GM12878 (cell line): Measurements from ENCODE around the gene RMP24.

Experiments
- ATAC-seq: fragments of 200-7000 bp; cut with Tn5 transposase; 3 replicates; pipeline ENCODE4 v1.9.1; 2020; ENCODE audit warnings: mild to moderate bottlenecking, moderate library complexity
- BruUV-seq: library from RNA; stranded (reverse); fragments of 400-500 nt; replicated peaks from 2 replicates; lab custom pipeline; 2021; lab: Mats Ljungman, UMichigan
- CTCF ChIA-PET: fragments of 300-600 bp; sonication (Branson Sonifier 250); formaldehyde crosslinking; extraction: SDS; loops from one replicate; lab custom pipeline; 2021; ENCODE audit warnings: inconsistent platforms; lab: Yijun Ruan, JAX
- POLR2A ChIA-PET: fragments of 350-600 bp; formaldehyde crosslinking; extraction: SDS; loops from one replicate; lab custom pipeline; 2021; ENCODE audit warnings: inconsistent platforms; lab: Charles Lee
- RAD21 ChIA-PET: fragments of 300-600 bp; sonication (Branson Sonifier 250); formaldehyde crosslinking; loops from one replicate; lab custom pipeline; 2023; ENCODE audit warnings: antibody characterized with exemption; ENCODE audit not compliant: unreplicated experiment; lab: Charles Lee
- SMC1A ChIA-PET: fragments of 300-600 bp; sonication (Branson Sonifier 250); formaldehyde crosslinking; loops from one replicate; lab custom pipeline; 2023; ENCODE audit not compliant: unreplicated experiment, uncharacterized antibody; lab: Charles Lee
- DNase-seq: peaks from one replicate; pipeline ENCODE4 v3.0.0-alpha.2; 2011; ENCODE audit warnings: low read depth, low spot score
- FAIRE-seq: peaks from 3 replicates; lab custom pipeline; 2011; peaks lifted over from hg19 to GRCh38; lab: Jason Lieb, UNC
- H2AFZ ChIP-seq: 2 replicates; pipeline ENCODE4 v1.6.0; 2011; ENCODE audit warnings: low read depth, low read length, control low read depth; ENCODE audit not compliant: control insufficient read depth
- H3K27ac ChIP-seq: 2 replicates; pipeline ENCODE4 v1.5.1; 2011; ENCODE audit warnings: control low read depth; ENCODE audit not compliant: control insufficient read depth, insufficient read depth
- H3K27me3 ChIP-seq, 2 experiments: replicated peaks in 1 of 2; 2 replicates each; pipeline versions ENCODE4 v1.6.0 to v1.6.1; 2011; ENCODE audit warnings: low read length in 1 of 2; ENCODE audit not compliant: control insufficient read depth in 2 of 2, insufficient read depth in 2 of 2
- H3K36me3 ChIP-seq, 2 experiments: 2 replicates each; pipeline ENCODE4 v1.5.1; 2011; ENCODE audit warnings: low read length in 1 of 2; ENCODE audit not compliant: control insufficient read depth in 2 of 2, insufficient read depth in 2 of 2
- H3K4me1 ChIP-seq: 2 replicates; pipeline ENCODE4 v1.6.1; 2011; ENCODE audit warnings: mild to moderate bottlenecking, low read length, moderate library complexity, mixed read lengths; ENCODE audit not compliant: control insufficient read depth, insufficient read depth
- H3K4me2 ChIP-seq: 2 replicates; pipeline ENCODE4 v1.6.0; 2011; ENCODE audit warnings: control low read depth; ENCODE audit not compliant: control insufficient read depth, insufficient read depth
- H3K4me3 ChIP-seq: fragments of 200-600 bp; sonication (generic); 2 replicates; pipeline ENCODE4 v1.5.1; 2016
- H3K79me2 ChIP-seq: 2 replicates; pipeline ENCODE4 v1.6.0; 2011; ENCODE audit warnings: low read length; ENCODE audit not compliant: control insufficient read depth, insufficient read depth
- H3K9ac ChIP-seq: 2 replicates; pipeline ENCODE4 v1.8.0; 2011; ENCODE audit warnings: low read length, control low read depth, mixed read lengths; ENCODE audit not compliant: control insufficient read depth, insufficient read depth
- H3K9me3 ChIP-seq: replicated peaks from 3 replicates; pipeline ENCODE4 v1.5.1; 2011; ENCODE audit warnings: mild to moderate bottlenecking, low read length; ENCODE audit not compliant: control insufficient read depth, insufficient read depth
- H4K20me1 ChIP-seq: 2 replicates; pipeline ENCODE4 v1.6.0; 2011; ENCODE audit not compliant: control insufficient read depth, insufficient read depth
- ATF7 ChIP-seq: fragments of 450-650 bp; IDR thresholded peaks from 2 replicates; pipeline ENCODE4 v1.6.1; 2016; ENCODE audit warnings: low read depth, mild to moderate bottlenecking
- BMI1 ChIP-seq: fragments of 450-650 bp; IDR thresholded peaks from 2 replicates; pipeline ENCODE4 v1.6.1; 2016; ENCODE audit warnings: mild to moderate bottlenecking, moderate library complexity, borderline replicate concordance
- CBFB ChIP-seq: IDR thresholded peaks from 2 replicates; pipeline ENCODE4 v1.6.1; 2016; ENCODE audit warnings: antibody characterized with exemption, low read depth
- CREM ChIP-seq: IDR thresholded peaks from 2 replicates; pipeline ENCODE4 v1.6.1; 2014; ENCODE audit warnings: antibody characterized with exemption, low read depth
- FOS ChIP-seq: IDR thresholded peaks from 3 replicates; pipeline ENCODE4 v1.6.1; 2011; ENCODE audit warnings: borderline replicate concordance; ENCODE audit not compliant: insufficient read length; ENCODE audit errors: extremely low read depth
- HCFC1 ChIP-seq: fragments of 150-350 bp; IDR thresholded peaks from 2 replicates; pipeline ENCODE4 v1.6.1; 2014; ENCODE audit warnings: low read length
- HDAC6 ChIP-seq: fragments of 200-600 bp; sonication (generic); IDR thresholded peaks from one replicate; pipeline ENCODE4 v1.8.0; 2017; ENCODE audit warnings: antibody characterized with exemption; ENCODE audit not compliant: unreplicated experiment
- KLF5 ChIP-seq: fragments of 450-650 bp; IDR thresholded peaks from 2 replicates; pipeline ENCODE4 v1.6.1; 2014; ENCODE audit warnings: mild to moderate bottlenecking; ENCODE audit not compliant: partially characterized antibody
- NFXL1 ChIP-seq: fragments of 450-650 bp; IDR thresholded peaks from 2 replicates; pipeline ENCODE4 v1.6.1; 2017; ENCODE audit warnings: antibody characterized with exemption, mild to moderate bottlenecking, borderline replicate concordance
- RCOR1 ChIP-seq: conservative IDR thresholded peaks from 2 replicates; pipeline ENCODE4 v1.6.1; 2012; ENCODE audit warnings: low read depth, low read length, improper control_type of control experiment
- ZNF384 ChIP-seq: IDR thresholded peaks from 2 replicates; pipeline ENCODE4 v1.6.1; 2012; ENCODE audit warnings: low read depth, mild to moderate bottlenecking, low read length, improper control_type of control experiment, borderline replicate concordance
- WGBS: methylation state at CpG from one replicate; pipeline ENCODE4 v1.1.6; 2016; ENCODE audit warnings: low lambda C conversion rate; ENCODE audit not compliant: insufficient replicate concordance, insufficient coverage; ENCODE audit errors: missing lambda C conversion rate; 5-methylcytosine and 5-hydroxymethylcytosine counted together
- in situ Hi-C: fragments of 300-500 bp; cut with MboI; formaldehyde crosslinking; loops from 9 replicates; pipeline ENCODE4 v1.14.3; 2018; ENCODE audit warnings: mixed read lengths
- intact Hi-C: fragments of 100-400 bp; cut with micrococcal nuclease; formaldehyde crosslinking; loops from one replicate; pipeline ENCODE4 v1.14.2; 2022; ENCODE audit not compliant: unreplicated experiment
- TF ChIP-seq, protein P1 (sequence below): fragments of 450-650 bp; IDR thresholded peaks from 2 replicates; pipeline ENCODE4 v1.6.1; 2014; ENCODE audit warnings: mild to moderate bottlenecking
- TF ChIP-seq, protein P2 (sequence below): fragments of 150-350 bp; IDR thresholded peaks from 2 replicates; pipeline ENCODE4 v1.6.1; 2016; ENCODE audit warnings: low read depth, low read length
- TF ChIP-seq, protein P3 (sequence below): IDR thresholded peaks from 2 replicates; pipeline ENCODE4 v1.6.1; 2011; ENCODE audit warnings: mild to moderate bottlenecking, low read depth, low read length, moderate library complexity; ENCODE audit not compliant: insufficient replicate concordance
- TF ChIP-seq, protein P4 (sequence below): fragments of 450-650 bp; IDR thresholded peaks from 2 replicates; pipeline ENCODE4 v1.6.1; 2018; ENCODE audit warnings: borderline replicate concordance, mild to moderate bottlenecking; ENCODE audit not compliant: partially characterized antibody

The RMP24 gene

DNA sequence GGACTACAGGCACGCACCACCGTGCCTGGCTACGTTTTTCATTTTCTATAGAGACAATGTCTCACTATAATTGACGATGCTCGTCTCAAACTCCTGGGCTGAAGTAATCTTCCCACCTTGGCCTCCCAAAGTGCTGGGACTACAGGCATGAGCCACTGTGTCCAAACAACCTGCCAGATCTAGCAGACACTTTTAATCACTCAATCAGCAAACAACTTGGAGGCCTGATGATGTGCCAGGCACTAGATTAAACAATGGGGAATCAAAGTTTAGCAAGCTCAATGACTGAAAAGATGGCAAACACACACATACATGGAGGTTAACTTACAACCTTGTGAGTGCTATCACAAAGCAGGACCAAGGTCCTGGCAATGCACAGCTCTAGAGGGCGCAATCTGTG is 29.8 kb upstream of the RMP24 start:
- Histone ChIP-seq H3K9me3 (no peaks in the 10 kb centered on the region), H3K4me3 (no peak overlapping the region), H3K4me2 (no peak overlapping the region), H2AFZ (no peak overlapping the region), H3K4me1 (no peaks in the 10 kb centered on the region), H3K27me3 (peaks cover 0 to 1% of the 10 kb centered on the region in 2 experiments; a peak in 2 of 4 replicates), H3K9ac (no peak overlapping the region), H3K79me2 (no peaks in the 10 kb centered on the region), H3K27ac (no peak overlapping the region), H4K20me1 (no peaks in the 10 kb centered on the region), H3K36me3 (no peaks in the 10 kb centered on the region)
- CTCF ChIA-PET: interaction anchor here (1.4 to 2.0 kb wide), 2 partner anchors 186 to 556 kb away, joined by 3 to 9 read pairs; no protein-coding TSS in a partner anchor
- POLR2A ChIA-PET: no interaction called here
- in situ Hi-C loops (no loop called here), intact Hi-C loops (no loop called here)
- no peak for FAIRE-seq
- RAD21 ChIA-PET: no interaction called here
- BruUV-seq: no TSS peak
- DNase-seq: no peak
- 46% methylated on average over 6 of the region's 6 CpGs for WGBS
- ATAC-seq: no peak
- SMC1A ChIA-PET: no interaction called here
- TF ChIP-seq ZNF384: no peak
- TF ChIP-seq, protein P1, sequence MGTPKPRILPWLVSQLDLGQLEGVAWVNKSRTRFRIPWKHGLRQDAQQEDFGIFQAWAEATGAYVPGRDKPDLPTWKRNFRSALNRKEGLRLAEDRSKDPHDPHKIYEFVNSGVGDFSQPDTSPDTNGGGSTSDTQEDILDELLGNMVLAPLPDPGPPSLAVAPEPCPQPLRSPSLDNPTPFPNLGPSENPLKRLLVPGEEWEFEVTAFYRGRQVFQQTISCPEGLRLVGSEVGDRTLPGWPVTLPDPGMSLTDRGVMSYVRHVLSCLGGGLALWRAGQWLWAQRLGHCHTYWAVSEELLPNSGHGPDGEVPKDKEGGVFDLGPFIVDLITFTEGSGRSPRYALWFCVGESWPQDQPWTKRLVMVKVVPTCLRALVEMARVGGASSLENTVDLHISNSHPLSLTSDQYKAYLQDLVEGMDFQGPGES: no peak
- TF ChIP-seq, protein P2, sequence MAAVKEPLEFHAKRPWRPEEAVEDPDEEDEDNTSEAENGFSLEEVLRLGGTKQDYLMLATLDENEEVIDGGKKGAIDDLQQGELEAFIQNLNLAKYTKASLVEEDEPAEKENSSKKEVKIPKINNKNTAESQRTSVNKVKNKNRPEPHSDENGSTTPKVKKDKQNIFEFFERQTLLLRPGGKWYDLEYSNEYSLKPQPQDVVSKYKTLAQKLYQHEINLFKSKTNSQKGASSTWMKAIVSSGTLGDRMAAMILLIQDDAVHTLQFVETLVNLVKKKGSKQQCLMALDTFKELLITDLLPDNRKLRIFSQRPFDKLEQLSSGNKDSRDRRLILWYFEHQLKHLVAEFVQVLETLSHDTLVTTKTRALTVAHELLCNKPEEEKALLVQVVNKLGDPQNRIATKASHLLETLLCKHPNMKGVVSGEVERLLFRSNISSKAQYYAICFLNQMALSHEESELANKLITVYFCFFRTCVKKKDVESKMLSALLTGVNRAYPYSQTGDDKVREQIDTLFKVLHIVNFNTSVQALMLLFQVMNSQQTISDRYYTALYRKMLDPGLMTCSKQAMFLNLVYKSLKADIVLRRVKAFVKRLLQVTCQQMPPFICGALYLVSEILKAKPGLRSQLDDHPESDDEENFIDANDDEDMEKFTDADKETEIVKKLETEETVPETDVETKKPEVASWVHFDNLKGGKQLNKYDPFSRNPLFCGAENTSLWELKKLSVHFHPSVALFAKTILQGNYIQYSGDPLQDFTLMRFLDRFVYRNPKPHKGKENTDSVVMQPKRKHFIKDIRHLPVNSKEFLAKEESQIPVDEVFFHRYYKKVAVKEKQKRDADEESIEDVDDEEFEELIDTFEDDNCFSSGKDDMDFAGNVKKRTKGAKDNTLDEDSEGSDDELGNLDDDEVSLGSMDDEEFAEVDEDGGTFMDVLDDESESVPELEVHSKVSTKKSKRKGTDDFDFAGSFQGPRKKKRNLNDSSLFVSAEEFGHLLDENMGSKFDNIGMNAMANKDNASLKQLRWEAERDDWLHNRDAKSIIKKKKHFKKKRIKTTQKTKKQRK: no peak
- TF ChIP-seq HDAC6: no peak
- no peak for TF ChIP-seq KLF5
- TF ChIP-seq CREM: no peak
- no peak for TF ChIP-seq CBFB
- no peak for TF ChIP-seq ATF7
- no peak for TF ChIP-seq BMI1
- no peak for TF ChIP-seq NFXL1
- TF ChIP-seq, protein P3, sequence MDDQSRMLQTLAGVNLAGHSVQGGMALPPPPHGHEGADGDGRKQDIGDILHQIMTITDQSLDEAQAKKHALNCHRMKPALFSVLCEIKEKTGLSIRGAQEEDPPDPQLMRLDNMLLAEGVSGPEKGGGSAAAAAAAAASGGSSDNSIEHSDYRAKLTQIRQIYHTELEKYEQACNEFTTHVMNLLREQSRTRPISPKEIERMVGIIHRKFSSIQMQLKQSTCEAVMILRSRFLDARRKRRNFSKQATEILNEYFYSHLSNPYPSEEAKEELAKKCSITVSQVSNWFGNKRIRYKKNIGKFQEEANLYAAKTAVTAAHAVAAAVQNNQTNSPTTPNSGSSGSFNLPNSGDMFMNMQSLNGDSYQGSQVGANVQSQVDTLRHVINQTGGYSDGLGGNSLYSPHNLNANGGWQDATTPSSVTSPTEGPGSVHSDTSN: no peak
- no peak for TF ChIP-seq HCFC1
- no peak for TF ChIP-seq FOS
- TF ChIP-seq, protein P4, sequence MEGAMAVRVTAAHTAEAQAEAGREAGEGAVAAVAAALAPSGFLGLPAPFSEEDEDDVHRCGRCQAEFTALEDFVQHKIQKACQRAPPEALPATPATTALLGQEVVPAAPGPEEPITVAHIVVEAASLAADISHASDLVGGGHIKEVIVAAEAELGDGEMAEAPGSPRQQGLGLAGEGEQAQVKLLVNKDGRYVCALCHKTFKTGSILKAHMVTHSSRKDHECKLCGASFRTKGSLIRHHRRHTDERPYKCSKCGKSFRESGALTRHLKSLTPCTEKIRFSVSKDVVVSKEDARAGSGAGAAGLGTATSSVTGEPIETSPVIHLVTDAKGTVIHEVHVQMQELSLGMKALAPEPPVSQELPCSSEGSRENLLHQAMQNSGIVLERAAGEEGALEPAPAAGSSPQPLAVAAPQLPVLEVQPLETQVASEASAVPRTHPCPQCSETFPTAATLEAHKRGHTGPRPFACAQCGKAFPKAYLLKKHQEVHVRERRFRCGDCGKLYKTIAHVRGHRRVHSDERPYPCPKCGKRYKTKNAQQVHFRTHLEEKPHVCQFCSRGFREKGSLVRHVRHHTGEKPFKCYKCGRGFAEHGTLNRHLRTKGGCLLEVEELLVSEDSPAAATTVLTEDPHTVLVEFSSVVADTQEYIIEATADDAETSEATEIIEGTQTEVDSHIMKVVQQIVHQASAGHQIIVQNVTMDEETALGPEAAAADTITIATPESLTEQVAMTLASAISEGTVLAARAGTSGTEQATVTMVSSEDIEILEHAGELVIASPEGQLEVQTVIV: no peak
- TF ChIP-seq RCOR1: no peak
